ENCODE results near the gene ETV7.

DNA sequence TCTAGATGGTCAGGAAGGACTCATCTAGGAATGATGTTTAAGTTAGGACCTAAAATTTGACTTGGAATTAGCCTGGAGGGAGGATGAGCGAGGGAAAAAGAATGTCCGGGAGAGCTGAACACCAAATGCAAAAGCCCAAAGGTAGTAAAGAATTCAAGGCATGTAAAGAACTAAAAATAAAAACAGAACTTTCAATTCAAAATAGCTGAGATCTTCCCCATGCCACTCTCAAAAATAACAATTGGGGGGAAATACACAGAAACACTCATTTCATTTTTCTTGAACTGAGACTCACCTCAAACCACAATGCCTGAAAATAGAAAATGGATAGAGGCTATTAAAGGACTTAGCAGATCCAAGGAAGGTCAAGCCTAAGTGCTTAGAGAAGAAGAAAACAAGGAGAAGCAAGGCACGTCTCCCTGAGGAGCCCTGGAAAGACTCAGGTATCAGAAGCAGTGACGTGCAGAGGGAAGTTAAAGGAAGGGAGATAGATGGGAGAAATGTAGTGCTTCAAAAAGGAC is 44.7 kb upstream of the ETV7 start:
- TF ChIP-seq, protein P1, sequence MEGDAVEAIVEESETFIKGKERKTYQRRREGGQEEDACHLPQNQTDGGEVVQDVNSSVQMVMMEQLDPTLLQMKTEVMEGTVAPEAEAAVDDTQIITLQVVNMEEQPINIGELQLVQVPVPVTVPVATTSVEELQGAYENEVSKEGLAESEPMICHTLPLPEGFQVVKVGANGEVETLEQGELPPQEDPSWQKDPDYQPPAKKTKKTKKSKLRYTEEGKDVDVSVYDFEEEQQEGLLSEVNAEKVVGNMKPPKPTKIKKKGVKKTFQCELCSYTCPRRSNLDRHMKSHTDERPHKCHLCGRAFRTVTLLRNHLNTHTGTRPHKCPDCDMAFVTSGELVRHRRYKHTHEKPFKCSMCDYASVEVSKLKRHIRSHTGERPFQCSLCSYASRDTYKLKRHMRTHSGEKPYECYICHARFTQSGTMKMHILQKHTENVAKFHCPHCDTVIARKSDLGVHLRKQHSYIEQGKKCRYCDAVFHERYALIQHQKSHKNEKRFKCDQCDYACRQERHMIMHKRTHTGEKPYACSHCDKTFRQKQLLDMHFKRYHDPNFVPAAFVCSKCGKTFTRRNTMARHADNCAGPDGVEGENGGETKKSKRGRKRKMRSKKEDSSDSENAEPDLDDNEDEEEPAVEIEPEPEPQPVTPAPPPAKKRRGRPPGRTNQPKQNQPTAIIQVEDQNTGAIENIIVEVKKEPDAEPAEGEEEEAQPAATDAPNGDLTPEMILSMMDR (IDR thresholded peaks at IDR 0.05), result no peak
- no peak for TF ChIP-seq POLR2A (IDR thresholded peaks at IDR 0.05)

Data from right lobe of liver (tissue), 4 donors.